Midbrain (tissue), 1 donor: ENCODE measurements around the gene PSMA7.

Source experiments
- DNase-seq: peaks from one replicate; lab custom pipeline; 2025; lab: John Stamatoyannopoulos, UW

PSMA7 gene

GRCh38 chr20:62136283-62137091 lies 6.7 kb downstream of the PSMA7 start:
- DNase-seq = peak; percentile 68

GRCh38 chr20:62135573-62136266 lies 7.5 kb downstream of the PSMA7 start:
- DNase-seq = no peak

GRCh38 chr20:62134735-62135231 lies 8.4 kb downstream of the PSMA7 start:
- no peak for DNase-seq

- DNase-seq = no peak
Measured at GRCh38 chr20:62133864-62134263, 9.3 kb downstream of the PSMA7 start.

- DNase-seq = no peak
Measured at GRCh38 chr20:62133051-62133845, 9.9 kb downstream of the PSMA7 start.

- DNase-seq = no peak
Measured at GRCh38 chr20:62132421-62132820, 10.8 kb downstream of the PSMA7 start.

GRCh38 chr20:62131560-62132320 lies 11.5 kb downstream of the PSMA7 start:
- DNase-seq = no peak

- no peak for DNase-seq
Measured at GRCh38 chr20:62129731-62130531, 13.3 kb downstream of the PSMA7 start.

- DNase-seq = no peak
Measured at GRCh38 chr20:62128502-62128901, 14.7 kb downstream of the PSMA7 start.

GRCh38 chr20:62127799-62128198 lies 15.4 kb downstream of the PSMA7 start:
- no peak for DNase-seq

GRCh38 chr20:62126141-62126540 lies 17.1 kb downstream of the PSMA7 start:
- DNase-seq = no peak

GRCh38 chr20:62123450-62124118 lies 19.6 kb downstream of the PSMA7 start:
- DNase-seq = no peak

GRCh38 chr20:62122654-62123449 lies 20.3 kb downstream of the PSMA7 start:
- peak; percentile 3 for DNase-seq

GRCh38 chr20:62121776-62122653 lies 21.2 kb downstream of the PSMA7 start, which contains the start of gene LSM14B:
Gene LSM14B (plus strand): TSS chr20:62122475. CDS start chr20:62122667, 192 bp downstream.
- DNase-seq = peak; percentile 96

GRCh38 chr20:62120990-62121775 lies 22.0 kb downstream of the PSMA7 start:
- DNase-seq = peak; percentile 67

GRCh38 chr20:62120365-62120762 lies 22.8 kb downstream of the PSMA7 start:
- no peak for DNase-seq

- DNase-seq = no peak
Measured at GRCh38 chr20:62119591-62120364, 23.4 kb downstream of the PSMA7 start.
